ENCODE measurements around the gene MTA1. TPM values are rescaled to one million over a fixed set of nuclear protein-coding genes. Genes with fewer than 3 reads are reported as not detected.

MTA1 gene
- polyA plus RNA-seq, 2 of the 4 experiments (the other 2 are of a cell fraction): 46.8 to 86.7 TPM

DNA sequence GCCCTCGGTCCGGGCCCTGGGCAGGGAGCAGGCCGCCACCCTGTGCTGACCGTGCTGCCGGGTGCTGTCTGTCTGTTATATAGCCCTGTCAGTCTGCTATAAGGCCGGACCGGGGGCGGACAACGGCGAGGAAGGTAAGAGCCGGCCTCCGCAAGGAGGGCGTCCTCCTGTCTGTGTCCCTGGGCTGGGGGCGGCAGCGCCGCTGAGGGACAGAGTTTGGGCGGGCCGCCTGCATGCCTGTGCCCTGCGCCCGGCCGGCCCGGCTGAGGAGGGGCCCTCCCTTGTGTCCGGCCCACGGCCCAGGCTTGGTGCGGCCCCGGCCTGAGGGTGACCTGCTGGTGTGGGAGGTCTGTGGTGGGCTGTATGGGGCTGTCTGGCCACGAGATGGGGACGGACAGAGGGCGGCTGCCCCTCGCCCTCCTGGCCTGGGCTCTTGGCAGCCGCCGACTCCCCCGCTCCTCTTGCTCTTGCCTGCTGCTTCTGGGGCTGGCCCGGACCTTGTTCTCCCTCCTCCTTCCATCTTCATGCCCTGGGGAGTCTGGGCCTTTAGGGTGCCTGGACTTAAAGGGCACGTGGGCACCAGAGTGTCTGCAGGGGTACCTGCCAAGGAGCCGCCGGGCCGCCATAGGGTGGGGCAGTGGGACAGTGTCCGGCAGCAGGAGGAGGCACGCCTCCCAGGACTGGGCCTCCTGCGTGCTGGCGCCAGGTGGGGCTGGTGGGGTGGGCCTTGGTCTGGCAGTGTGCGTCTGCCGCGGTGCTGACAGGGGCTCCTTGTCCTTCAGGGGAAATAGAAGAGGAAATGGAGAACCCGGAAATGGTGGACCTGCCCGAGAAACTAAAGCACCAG is 29.9 kb downstream of the MTA1 start:
- ChIA-PET CTCF (interaction anchor here (4.3 to 4.6 kb wide), 2 partner anchors 9 to 40 kb away, joined by 19 to 21 read pairs; no protein-coding TSS in a partner anchor), POLR2A (no interaction called here)
- 0 out of 3 replicates have a peak, but pooled peaks cover 6% of the 10 kb centered on the region for H3K4me1 ChIP-seq
- FAIRE-seq (no peak), ATAC-seq (no peak), DNase-seq (ENCODE audit: low read depth in 1 of 2, low spot score in 1 of 2) (no peak)
- no peak overlapping the region for H3K4me3 ChIP-seq
- 95% methylated on average over 32 of the region's 47 CpGs for WGBS (ENCODE audit: missing lambda C conversion rate)
- H3K27ac ChIP-seq: peak overlapping the region in 1 of 2 experiments; percentile 29; a peak in 1 of 6 replicates
- H3K4me2 ChIP-seq: no peak overlapping the region
- TF ChIP-seq EHF (CRISPR knock-in tag; IDR thresholded peaks at IDR 0.05): no peak
- TF ChIP-seq POLR2AphosphoS2 (conservative IDR thresholded peaks at IDR 0.05; ENCODE audit: low read length): no peak
- TF ChIP-seq, protein P1, sequence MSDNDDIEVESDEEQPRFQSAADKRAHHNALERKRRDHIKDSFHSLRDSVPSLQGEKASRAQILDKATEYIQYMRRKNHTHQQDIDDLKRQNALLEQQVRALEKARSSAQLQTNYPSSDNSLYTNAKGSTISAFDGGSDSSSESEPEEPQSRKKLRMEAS (IDR thresholded peaks at IDR 0.05): no peak
- no peak for TF ChIP-seq ZC3H11A (IDR thresholded peaks at IDR 0.05)
- TF ChIP-seq RAD21 (conservative IDR thresholded peaks at IDR 0.05 in 1 of 2, IDR thresholded peaks at IDR 0.05 in 1 of 2): no peak
- TF ChIP-seq HES2 (IDR thresholded peaks at IDR 0.05): no peak
- TF ChIP-seq, protein P2, sequence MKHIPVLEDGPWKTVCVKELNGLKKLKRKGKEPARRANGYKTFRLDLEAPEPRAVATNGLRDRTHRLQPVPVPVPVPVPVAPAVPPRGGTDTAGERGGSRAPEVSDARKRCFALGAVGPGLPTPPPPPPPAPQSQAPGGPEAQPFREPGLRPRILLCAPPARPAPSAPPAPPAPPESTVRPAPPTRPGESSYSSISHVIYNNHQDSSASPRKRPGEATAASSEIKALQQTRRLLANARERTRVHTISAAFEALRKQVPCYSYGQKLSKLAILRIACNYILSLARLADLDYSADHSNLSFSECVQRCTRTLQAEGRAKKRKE (CRISPR knock-in tag; IDR thresholded peaks at IDR 0.05; ENCODE audit: low read depth): no peak
- no peak for TF ChIP-seq RARB (CRISPR knock-in tag; IDR thresholded peaks at IDR 0.05)
- no peak for TF ChIP-seq TFCP2L1 (CRISPR knock-in tag; IDR thresholded peaks at IDR 0.05)
- TF ChIP-seq FOXS1 (CRISPR knock-in tag; IDR thresholded peaks at IDR 0.05): no peak
- no peak for TF ChIP-seq RFX5 (IDR thresholded peaks at IDR 0.05)
- TF ChIP-seq HEYL (CRISPR knock-in tag; IDR thresholded peaks at IDR 0.05): no peak
- TF ChIP-seq KDM5A (IDR thresholded peaks at IDR 0.05): no peak
- TF ChIP-seq, protein P3, sequence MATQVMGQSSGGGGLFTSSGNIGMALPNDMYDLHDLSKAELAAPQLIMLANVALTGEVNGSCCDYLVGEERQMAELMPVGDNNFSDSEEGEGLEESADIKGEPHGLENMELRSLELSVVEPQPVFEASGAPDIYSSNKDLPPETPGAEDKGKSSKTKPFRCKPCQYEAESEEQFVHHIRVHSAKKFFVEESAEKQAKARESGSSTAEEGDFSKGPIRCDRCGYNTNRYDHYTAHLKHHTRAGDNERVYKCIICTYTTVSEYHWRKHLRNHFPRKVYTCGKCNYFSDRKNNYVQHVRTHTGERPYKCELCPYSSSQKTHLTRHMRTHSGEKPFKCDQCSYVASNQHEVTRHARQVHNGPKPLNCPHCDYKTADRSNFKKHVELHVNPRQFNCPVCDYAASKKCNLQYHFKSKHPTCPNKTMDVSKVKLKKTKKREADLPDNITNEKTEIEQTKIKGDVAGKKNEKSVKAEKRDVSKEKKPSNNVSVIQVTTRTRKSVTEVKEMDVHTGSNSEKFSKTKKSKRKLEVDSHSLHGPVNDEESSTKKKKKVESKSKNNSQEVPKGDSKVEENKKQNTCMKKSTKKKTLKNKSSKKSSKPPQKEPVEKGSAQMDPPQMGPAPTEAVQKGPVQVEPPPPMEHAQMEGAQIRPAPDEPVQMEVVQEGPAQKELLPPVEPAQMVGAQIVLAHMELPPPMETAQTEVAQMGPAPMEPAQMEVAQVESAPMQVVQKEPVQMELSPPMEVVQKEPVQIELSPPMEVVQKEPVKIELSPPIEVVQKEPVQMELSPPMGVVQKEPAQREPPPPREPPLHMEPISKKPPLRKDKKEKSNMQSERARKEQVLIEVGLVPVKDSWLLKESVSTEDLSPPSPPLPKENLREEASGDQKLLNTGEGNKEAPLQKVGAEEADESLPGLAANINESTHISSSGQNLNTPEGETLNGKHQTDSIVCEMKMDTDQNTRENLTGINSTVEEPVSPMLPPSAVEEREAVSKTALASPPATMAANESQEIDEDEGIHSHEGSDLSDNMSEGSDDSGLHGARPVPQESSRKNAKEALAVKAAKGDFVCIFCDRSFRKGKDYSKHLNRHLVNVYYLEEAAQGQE (IDR thresholded peaks at IDR 0.05): no peak
- no peak for TF ChIP-seq HOXB5 (CRISPR knock-in tag; IDR thresholded peaks at IDR 0.05)
- no peak for TF ChIP-seq ZFP36 (IDR thresholded peaks at IDR 0.05; ENCODE audit: borderline replicate concordance, partially characterized antibody)
- TF ChIP-seq JUN (IDR thresholded peaks at IDR 0.05): no peak
- H3K9me3 ChIP-seq: no peaks in the 10 kb centered on the region

DNA sequence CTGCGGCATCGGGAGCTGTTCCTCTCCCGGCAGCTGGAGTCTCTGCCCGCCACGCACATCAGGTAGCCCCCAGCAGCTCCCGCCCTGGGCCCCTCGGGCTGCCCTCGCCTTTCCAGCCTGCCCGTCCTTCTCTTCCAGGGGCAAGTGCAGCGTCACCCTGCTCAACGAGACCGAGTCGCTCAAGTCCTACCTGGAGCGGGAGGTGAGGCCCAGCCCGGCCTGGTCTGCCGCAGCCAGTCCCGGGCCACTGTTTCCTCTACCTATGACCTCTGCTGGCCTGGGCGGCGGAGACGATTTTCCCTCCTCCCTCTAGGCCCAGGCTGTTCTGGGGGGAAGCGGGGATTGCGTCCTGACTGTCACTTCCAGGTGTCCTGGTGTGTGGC is 30.5 kb downstream of the MTA1 start:
- no peak for DNase-seq (ENCODE audit: low read depth in 1 of 2, low spot score in 1 of 2)
- FAIRE-seq: no peak
- POLR2A ChIA-PET: no interaction called here
- no peak for ATAC-seq
- no peak overlapping the region for H3K27ac ChIP-seq
- 90% methylated on average over 22 of the region's 22 CpGs for WGBS (ENCODE audit: missing lambda C conversion rate)
- H3K4me2 ChIP-seq: no peak overlapping the region
- 0 out of 3 replicates have a peak, but pooled peaks cover 6% of the 10 kb centered on the region for H3K4me1 ChIP-seq
- no peak overlapping the region for H3K4me3 ChIP-seq
- TF ChIP-seq HOXA7 (CRISPR knock-in tag; IDR thresholded peaks at IDR 0.05) (no peak), HEYL (CRISPR knock-in tag; IDR thresholded peaks at IDR 0.05) (no peak), EHMT2 (IDR thresholded peaks at IDR 0.05; ENCODE audit: low read depth) (no peak), ESRRA (IDR thresholded peaks at IDR 0.05; ENCODE audit: borderline replicate concordance, low read length) (no peak), MAZ (IDR thresholded peaks at IDR 0.05; ENCODE audit: borderline replicate concordance, low read depth, low read length) (no peak), USF2 (IDR thresholded peaks at IDR 0.05) (no peak), JUN (IDR thresholded peaks at IDR 0.05) (no peak), HES2 (IDR thresholded peaks at IDR 0.05) (no peak), RAD21 (conservative IDR thresholded peaks at IDR 0.05 in 1 of 2, IDR thresholded peaks at IDR 0.05 in 1 of 2) (no peak), RCOR1 (IDR thresholded peaks at IDR 0.05; ENCODE audit: low read depth, low read length) (no peak), CBX2 (IDR thresholded peaks at IDR 0.05; ENCODE audit: borderline replicate concordance, low read depth) (no peak), SREBF2 (IDR thresholded peaks at IDR 0.05) (no peak), NFE2L2 (conservative IDR thresholded peaks at IDR 0.05; ENCODE audit: low read length) (no peak), ZSCAN20 (CRISPR knock-in tag; IDR thresholded peaks at IDR 0.05) (no peak), FOSB (CRISPR knock-in tag; IDR thresholded peaks at IDR 0.05) (no peak), FOXS1 (CRISPR knock-in tag; IDR thresholded peaks at IDR 0.05) (no peak), KDM5A (IDR thresholded peaks at IDR 0.05) (no peak)
- TF ChIP-seq, protein P4, sequence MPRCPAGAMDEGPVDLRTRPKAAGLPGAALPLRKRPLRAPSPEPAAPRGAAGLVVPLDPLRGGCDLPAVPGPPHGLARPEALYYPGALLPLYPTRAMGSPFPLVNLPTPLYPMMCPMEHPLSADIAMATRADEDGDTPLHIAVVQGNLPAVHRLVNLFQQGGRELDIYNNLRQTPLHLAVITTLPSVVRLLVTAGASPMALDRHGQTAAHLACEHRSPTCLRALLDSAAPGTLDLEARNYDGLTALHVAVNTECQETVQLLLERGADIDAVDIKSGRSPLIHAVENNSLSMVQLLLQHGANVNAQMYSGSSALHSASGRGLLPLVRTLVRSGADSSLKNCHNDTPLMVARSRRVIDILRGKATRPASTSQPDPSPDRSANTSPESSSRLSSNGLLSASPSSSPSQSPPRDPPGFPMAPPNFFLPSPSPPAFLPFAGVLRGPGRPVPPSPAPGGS (IDR thresholded peaks at IDR 0.05): no peak
- H3K9me3 ChIP-seq: no peaks in the 10 kb centered on the region
- CTCF ChIA-PET: interaction anchor here (4.3 to 4.6 kb wide), 2 partner anchors 10 to 40 kb away, joined by 19 to 21 read pairs; no protein-coding TSS in a partner anchor
